Thoracic aorta (tissue), 2 donors: Measurements from ENCODE around the gene YOD1. TPM values are rescaled to one million over a fixed set of nuclear protein-coding genes. Genes with fewer than 3 reads are reported as not detected.

ENCODE experiments used
- ATAC-seq: fragments of 150-250 bp; one replicate; pipeline ENCODE4 v1.8.0; 2017; ENCODE audit warnings: low read depth; ENCODE audit not compliant: insufficient number of reproducible peaks, low FRiP score
- DNase-seq: peaks from one replicate; pipeline ENCODE4 v3.0.0-alpha.2; 2020; ENCODE audit warnings: low spot score
- H3K27ac ChIP-seq, 2 donors: fragments of 200-600 bp; sonication (generic); 1 replicate in 1 of 2; 2 replicates in 1 of 2; pipeline ENCODE4 v1.5.1; 2016; ENCODE audit warnings: mild to moderate bottlenecking in 2 of 2, moderate library complexity in 2 of 2
- H3K27me3 ChIP-seq: fragments of 200-600 bp; sonication (generic); replicated peaks from 2 replicates; pipeline ENCODE4 v1.6.0; 2016; ENCODE audit warnings: mild to moderate bottlenecking; ENCODE audit not compliant: insufficient read depth
- H3K36me3 ChIP-seq: fragments of 200-600 bp; sonication (generic); one replicate; pipeline ENCODE4 v1.5.1; 2016
- H3K4me1 ChIP-seq, 2 donors: fragments of 200-600 bp; sonication (generic); 1 replicate in 1 of 2; 2 replicates in 1 of 2; pipeline versions ENCODE4 v1.5.1 to v1.6.0; 2016; ENCODE audit warnings: low read depth in 2 of 2, mild to moderate bottlenecking in 1 of 2; ENCODE audit not compliant: control insufficient read depth in 1 of 2
- H3K4me3 ChIP-seq: fragments of 200-600 bp; sonication (generic); 2 replicates; pipeline ENCODE4 v1.5.1; 2016; ENCODE audit warnings: mild to moderate bottlenecking
- H3K9me3 ChIP-seq: fragments of 200-600 bp; sonication (generic); 2 replicates; pipeline ENCODE4 v1.5.1; 2016
- CTCF ChIP-seq: fragments of 200-600 bp; sonication (generic); IDR thresholded peaks from one replicate; pipeline ENCODE4 v1.5.1; 2019; ENCODE audit warnings: antibody characterized with exemption
- total RNA-seq, 2 donors: library from RNA; depleted of rRNA; stranded (reverse); fragments of >200 nt; gene quantifications; one replicate each; pipeline versions ENCODE4 v1.1.0 to v1.2.3, GENCODE V29; 2016

Gene YOD1
- total RNA-seq, 2 donors from 2014 or later: 3.8 to 8.4 TPM

- no peak for DNase-seq
- H3K27ac ChIP-seq: no peak overlapping the region
- no peaks in the 10 kb centered on the region for H3K4me1 ChIP-seq
- H3K9me3 ChIP-seq: no peaks in the 10 kb centered on the region
- H3K4me3 ChIP-seq: no peak overlapping the region
- no peaks in the 10 kb centered on the region for H3K27me3 ChIP-seq
- TF ChIP-seq CTCF: no peak
- no peak for ATAC-seq
- no peaks in the 10 kb centered on the region for H3K36me3 ChIP-seq
Measured at GRCh38 chr1:207036865-207037264, 14.1 kb downstream of the YOD1 start.

GRCh38 chr1:207035877-207036551 is 15.0 kb downstream of the YOD1 start:
- ATAC-seq (no peak), DNase-seq (no peak)
- Histone ChIP-seq H3K9me3 (no peaks in the 10 kb centered on the region), H3K4me3 (no peak overlapping the region), H3K27ac (no peak overlapping the region), H3K4me1 (no peaks in the 10 kb centered on the region), H3K27me3 (no peaks in the 10 kb centered on the region), H3K36me3 (no peaks in the 10 kb centered on the region)
- TF ChIP-seq CTCF: no peak

- H3K4me3 ChIP-seq: no peak overlapping the region
- no peaks in the 10 kb centered on the region for H3K27me3 ChIP-seq
- no peaks in the 10 kb centered on the region for H3K36me3 ChIP-seq
- ATAC-seq (no peak), DNase-seq (no peak)
- H3K4me1 ChIP-seq: no peaks in the 10 kb centered on the region
- no peak overlapping the region for H3K27ac ChIP-seq
- H3K9me3 ChIP-seq: no peaks in the 10 kb centered on the region
- TF ChIP-seq CTCF: no peak
Measured at GRCh38 chr1:207034998-207035397, 16.0 kb downstream of the YOD1 start.

GRCh38 chr1:207034208-207034607 is 16.8 kb downstream of the YOD1 start:
- Histone ChIP-seq H3K4me3 (no peak overlapping the region), H3K4me1 (no peaks in the 10 kb centered on the region), H3K9me3 (no peaks in the 10 kb centered on the region), H3K36me3 (no peaks in the 10 kb centered on the region), H3K27ac (no peak overlapping the region), H3K27me3 (no peaks in the 10 kb centered on the region)
- ATAC-seq (no peak), DNase-seq (no peak)
- TF ChIP-seq CTCF: no peak

GRCh38 chr1:207033302-207033701 is 17.7 kb downstream of the YOD1 start:
- TF ChIP-seq CTCF: no peak
- no peaks in the 10 kb centered on the region for H3K36me3 ChIP-seq
- DNase-seq (no peak), ATAC-seq (no peak)
- H3K4me1 ChIP-seq: no peaks in the 10 kb centered on the region
- H3K4me3 ChIP-seq: no peak overlapping the region
- H3K9me3 ChIP-seq: no peaks in the 10 kb centered on the region
- no peaks in the 10 kb centered on the region for H3K27me3 ChIP-seq
- no peak overlapping the region for H3K27ac ChIP-seq
